BE2C (cell line): Measurements from ENCODE around the gene GPC6.

ENCODE experiments used
- DNase-seq: peaks from one replicate; pipeline ENCODE4 v3.0.0-alpha.2; 2020
- H3K27me3 ChIP-seq: fragments of 250-450 bp; sonication (Bioruptor Pico); 2 replicates; pipeline ENCODE4 v1.5.1; 2020; ENCODE audit warnings: mild to moderate bottlenecking
- H3K36me3 ChIP-seq: fragments of 250-450 bp; sonication (Bioruptor Pico); 2 replicates; pipeline ENCODE4 v1.5.1; 2020; ENCODE audit warnings: mild to moderate bottlenecking
- H3K4me1 ChIP-seq: fragments of 250-450 bp; sonication (Bioruptor Pico); 2 replicates; pipeline ENCODE4 v1.5.1; 2020
- H3K4me3 ChIP-seq: 2 replicates; pipeline ENCODE4 v1.5.1; 2011; ENCODE audit warnings: low read depth, low read length
- H3K9me3 ChIP-seq: fragments of 250-450 bp; sonication (Bioruptor Pico); 2 replicates; pipeline ENCODE4 v1.5.1; 2020
- TF ChIP-seq, protein P1 (sequence below): IDR thresholded peaks from 2 replicates; pipeline ENCODE4 v1.5.1; 2012; ENCODE audit warnings: mild to moderate bottlenecking, low read depth, low read length

GPC6 gene

DNA sequence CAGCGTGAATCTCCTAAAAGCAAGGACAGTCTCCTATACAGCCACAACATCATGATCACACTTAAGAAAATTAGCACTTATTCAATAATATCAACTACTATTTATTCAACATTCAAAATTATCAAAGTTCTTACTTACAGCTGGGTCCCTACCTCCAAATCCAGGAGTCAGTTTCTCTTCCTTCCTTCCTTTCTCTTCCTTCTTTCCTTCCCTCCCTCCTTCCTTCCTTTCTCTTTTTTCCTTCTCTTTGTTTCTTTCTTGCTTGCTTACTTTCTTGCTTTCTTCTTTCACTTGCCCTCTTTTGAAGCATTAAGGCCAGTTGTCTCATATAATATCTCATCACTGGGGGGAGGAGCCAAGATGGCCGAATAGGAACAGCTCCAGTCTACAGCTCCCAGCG is 1145.2 kb downstream of the GPC6 start:
- no peak overlapping the region for H3K4me3 ChIP-seq
- no peak for DNase-seq
- H3K27me3 ChIP-seq = no peaks in the 10 kb centered on the region
- H3K4me1 ChIP-seq = no peaks in the 10 kb centered on the region
- TF ChIP-seq, protein P1, sequence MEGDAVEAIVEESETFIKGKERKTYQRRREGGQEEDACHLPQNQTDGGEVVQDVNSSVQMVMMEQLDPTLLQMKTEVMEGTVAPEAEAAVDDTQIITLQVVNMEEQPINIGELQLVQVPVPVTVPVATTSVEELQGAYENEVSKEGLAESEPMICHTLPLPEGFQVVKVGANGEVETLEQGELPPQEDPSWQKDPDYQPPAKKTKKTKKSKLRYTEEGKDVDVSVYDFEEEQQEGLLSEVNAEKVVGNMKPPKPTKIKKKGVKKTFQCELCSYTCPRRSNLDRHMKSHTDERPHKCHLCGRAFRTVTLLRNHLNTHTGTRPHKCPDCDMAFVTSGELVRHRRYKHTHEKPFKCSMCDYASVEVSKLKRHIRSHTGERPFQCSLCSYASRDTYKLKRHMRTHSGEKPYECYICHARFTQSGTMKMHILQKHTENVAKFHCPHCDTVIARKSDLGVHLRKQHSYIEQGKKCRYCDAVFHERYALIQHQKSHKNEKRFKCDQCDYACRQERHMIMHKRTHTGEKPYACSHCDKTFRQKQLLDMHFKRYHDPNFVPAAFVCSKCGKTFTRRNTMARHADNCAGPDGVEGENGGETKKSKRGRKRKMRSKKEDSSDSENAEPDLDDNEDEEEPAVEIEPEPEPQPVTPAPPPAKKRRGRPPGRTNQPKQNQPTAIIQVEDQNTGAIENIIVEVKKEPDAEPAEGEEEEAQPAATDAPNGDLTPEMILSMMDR = no peak
- no peaks in the 10 kb centered on the region for H3K36me3 ChIP-seq
- H3K9me3 ChIP-seq = no peaks in the 10 kb centered on the region

- no peaks in the 10 kb centered on the region for H3K36me3 ChIP-seq
- no peak for DNase-seq
These were observed 1155.9 kb downstream of the GPC6 start for GRCh38 chr13:94382517-94382916.

GRCh38 chr13:94382960-94383359 is 1156.4 kb downstream of the GPC6 start:
- peaks cover 4% of the 10 kb centered on the region; the same call in 1 of the 2 replicates for H3K4me1 ChIP-seq
- no peak for DNase-seq
- no peaks in the 10 kb centered on the region for H3K36me3 ChIP-seq
- no peaks in the 10 kb centered on the region for H3K27me3 ChIP-seq
- no peaks in the 10 kb centered on the region for H3K9me3 ChIP-seq
- TF ChIP-seq, protein P1 = no peak
- no peak overlapping the region for H3K4me3 ChIP-seq

More at GRCh38 chr13:94382517-94382916, 1155.9 kb downstream of the GPC6 start:
- H3K4me1 ChIP-seq = peaks cover 4% of the 10 kb centered on the region; the same call in 1 of the 2 replicates
- no peaks in the 10 kb centered on the region for H3K27me3 ChIP-seq
- no peaks in the 10 kb centered on the region for H3K9me3 ChIP-seq
- H3K4me3 ChIP-seq = no peak overlapping the region
- TF ChIP-seq, protein P1 = no peak

DNA sequence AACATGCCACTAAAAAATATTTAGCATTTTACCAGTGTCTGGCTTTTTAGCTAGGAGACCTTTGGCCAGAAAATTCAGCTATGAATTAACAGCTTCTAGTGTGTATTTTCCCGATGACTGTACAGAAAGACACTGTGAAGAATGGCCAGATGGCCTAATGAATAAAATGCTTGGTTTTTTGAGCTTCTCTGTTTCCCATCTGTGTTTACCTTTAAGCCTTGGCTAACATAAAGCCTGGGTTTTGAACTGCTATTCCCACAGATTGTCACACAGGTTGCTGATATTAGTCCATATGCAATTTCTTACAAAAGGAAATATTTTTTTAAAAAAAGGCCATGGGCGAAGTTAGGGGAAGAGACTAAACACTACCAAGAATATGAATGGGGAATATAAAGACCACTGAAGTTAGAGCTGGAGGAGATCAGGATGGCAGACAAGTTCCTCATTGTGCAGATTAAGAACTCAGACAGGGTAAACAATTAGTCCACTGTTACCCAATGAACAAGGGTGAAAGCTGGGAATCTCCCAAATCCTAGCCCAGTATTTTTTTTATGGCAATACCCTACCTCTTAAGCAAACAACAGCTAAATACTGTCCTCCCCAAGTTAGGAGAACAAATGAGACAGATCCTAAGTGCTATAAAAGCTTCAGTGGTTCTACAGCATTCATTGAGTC is 1157.8 kb downstream of the GPC6 start:
- Histone ChIP-seq H3K9me3 (no peaks in the 10 kb centered on the region), H3K36me3 (no peaks in the 10 kb centered on the region), H3K27me3 (no peaks in the 10 kb centered on the region), H3K4me1 (peaks cover 4% of the 10 kb centered on the region; the same call in 1 of the 2 replicates), H3K4me3 (no peak overlapping the region)
- TF ChIP-seq, protein P1 = no peak
- DNase-seq = no peak

DNA sequence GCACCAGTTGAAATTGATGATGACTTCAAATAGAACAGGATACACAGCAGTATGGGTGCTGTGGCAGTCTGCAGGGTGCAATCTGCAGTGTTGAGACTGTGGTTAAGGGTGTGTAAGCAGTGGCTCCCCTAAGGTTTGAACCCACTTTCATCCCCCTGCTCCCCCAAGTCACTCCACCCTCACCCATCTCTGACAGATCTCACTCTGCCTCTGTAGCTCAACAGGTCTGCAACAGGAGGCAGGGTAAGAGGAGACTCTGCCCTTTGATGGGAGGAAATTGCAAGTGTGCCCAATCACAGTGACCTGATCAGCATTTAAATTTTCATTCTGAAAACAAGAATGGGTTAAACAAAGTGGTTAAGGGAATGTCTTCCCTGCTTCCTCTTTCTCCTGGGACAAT is 1160.4 kb downstream of the GPC6 start:
- TF ChIP-seq, protein P1 = no peak
- Histone ChIP-seq H3K9me3 (no peaks in the 10 kb centered on the region), H3K36me3 (no peaks in the 10 kb centered on the region), H3K4me3 (no peak overlapping the region), H3K4me1 (no peaks in the 10 kb centered on the region), H3K27me3 (no peaks in the 10 kb centered on the region)
- DNase-seq = no peak

DNA sequence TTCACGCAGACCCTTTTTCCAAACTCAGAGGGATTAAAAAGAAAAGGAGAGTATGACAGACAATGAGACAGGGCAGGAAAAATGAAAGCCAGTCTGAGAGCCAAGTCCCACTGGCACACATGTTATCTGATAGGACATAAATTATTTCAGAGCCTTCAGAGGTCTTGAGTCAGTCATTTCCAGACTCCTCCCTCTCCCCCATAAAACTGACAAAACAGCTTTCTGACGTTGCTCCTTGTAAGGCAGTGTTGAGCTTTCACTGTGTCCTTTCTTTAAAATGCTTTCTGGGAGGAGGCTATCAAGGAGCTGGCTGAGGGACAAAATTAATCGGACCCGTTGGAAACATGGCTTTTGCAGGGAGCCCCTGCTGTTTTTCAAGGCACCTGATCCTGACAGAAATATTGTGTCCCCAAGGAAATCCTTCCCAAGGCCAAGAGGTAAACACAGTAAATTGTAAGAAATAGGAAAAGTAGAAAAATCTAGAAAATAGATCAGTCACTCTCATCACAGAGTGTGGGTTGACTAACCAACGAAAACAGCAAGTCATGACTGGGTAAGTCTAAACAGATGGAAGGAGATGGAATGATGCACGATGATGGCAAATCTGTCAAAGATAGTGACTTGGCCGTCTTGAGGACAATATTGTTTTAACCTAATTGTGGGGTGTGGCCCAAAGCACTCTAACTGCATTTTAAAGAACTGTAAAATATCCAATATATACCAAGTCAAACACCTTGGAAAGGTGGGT is 1163.2 kb downstream of the GPC6 start:
- Histone ChIP-seq H3K4me1 (no peaks in the 10 kb centered on the region), H3K36me3 (no peaks in the 10 kb centered on the region), H3K4me3 (no peak overlapping the region), H3K9me3 (no peaks in the 10 kb centered on the region), H3K27me3 (no peaks in the 10 kb centered on the region)
- TF ChIP-seq, protein P1 = no peak
- DNase-seq = no peak
